Inflammatory macrophage treated with lipopolysaccharide for 1 hour (primary cell): ENCODE results near the gene BORCS5.
A peak's percentile ranks its signal among the peaks of the same experiment; 100 is the strongest.
"Not testable (repeated sequence)": the region's sequence is repeated elsewhere in the genome, so short reads cannot be mapped to it uniquely, and the experiment has no call there.

Experiments
- DNase-seq, 2 donors: peaks; one replicate each; pipeline ENCODE4 v3.0.0-alpha.2; 2020 to 2022

Gene BORCS5

DNA sequence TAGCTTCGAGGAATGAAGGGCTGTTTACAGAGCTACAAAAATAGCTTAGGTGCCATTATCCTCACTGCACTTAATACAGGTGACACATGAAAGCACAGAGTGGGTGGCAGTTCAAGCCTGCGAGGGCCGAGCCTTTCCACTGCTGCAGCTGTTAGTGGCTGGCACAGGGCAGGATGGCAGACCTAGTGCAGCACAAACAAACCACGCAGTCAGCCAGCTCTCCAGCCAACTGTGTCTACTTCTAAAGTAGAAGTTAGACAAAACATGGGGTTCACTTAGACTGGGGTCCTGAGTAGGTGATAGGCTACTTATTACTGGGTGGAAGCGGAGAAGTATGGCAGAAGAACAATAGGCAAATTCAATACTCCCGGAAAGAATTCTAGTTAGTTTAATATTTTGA is 110.4 kb downstream of the BORCS5 start:
- DNase-seq: no peak

DNA sequence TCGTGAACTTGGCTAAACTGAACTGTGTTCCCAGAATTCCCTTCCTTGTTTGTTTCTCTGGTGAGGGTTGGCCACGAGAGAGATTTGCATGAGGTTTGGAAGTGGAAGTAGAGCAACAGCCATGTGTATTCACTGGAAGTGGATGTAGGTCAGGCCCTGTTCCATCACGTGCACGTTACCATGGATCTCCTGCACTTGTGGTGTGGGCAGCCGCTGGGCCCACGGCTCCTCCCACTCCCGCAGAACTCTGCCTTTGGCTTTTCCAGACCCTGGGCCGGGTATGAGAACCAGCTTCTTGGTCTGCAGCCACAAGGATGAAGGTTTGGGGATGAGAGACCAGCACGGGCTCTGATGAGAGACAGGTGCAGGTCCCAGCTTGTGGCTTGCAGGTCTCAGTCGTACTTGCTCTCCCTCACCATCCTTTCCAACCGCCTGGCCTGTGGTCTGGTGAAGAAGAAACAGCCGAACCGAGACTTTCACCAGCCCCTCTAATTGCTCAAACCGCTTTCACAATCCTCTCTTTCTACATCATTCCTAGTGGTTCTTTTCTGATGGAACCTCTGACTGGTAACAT is 110.9 kb downstream of the BORCS5 start:
- DNase-seq: peak; percentile 51 to 61

DNA sequence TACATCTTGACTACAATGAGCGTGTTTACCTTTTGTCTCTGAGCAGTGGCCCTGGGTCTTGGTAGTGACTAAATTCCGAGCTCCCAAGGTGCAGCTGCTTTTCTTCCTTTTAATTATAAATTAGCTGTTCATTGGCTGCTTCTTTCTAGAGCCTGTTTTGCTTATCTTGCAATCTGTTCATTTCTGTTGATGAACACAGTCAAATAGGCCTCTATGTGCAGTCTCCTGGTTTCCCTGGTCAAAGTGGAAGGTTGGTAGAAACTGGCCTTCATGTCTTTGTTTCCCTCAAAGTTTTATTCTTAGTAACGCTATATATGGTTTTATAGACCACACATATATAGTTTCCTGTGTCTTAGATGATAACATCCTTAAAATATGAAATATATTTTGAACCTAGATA is 111.7 kb downstream of the BORCS5 start:
- DNase-seq: no peak

- no peak for DNase-seq
Observed at GRCh38 chr12:12469386-12469785, 112.5 kb downstream of the BORCS5 start.

DNA sequence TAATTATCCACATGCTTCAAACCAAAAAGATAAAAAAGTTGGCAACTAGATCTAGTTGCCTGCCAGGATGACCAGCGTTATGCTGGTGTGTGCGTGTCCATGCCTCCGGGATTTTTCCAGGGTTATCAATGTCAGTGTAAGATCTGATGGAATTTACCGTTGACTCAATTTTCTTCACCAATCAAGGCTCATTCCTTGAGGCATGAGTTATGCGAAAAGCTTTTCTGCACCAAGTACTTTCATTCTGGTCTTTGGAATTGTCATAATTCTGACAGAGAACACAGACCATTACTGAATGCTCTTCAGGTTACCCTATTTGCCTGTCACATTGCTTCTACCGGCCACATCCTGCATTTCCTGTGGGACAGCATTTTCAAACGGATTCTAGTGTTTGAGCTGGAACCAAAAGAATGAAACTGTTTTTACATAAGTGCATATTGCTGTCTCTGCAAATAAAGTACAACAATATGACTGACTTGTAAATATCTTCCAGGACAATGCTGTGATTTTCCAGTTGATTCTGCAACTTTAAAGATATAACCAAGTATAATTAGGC is 114.0 kb downstream of the BORCS5 start:
- no peak for DNase-seq

- not testable (repeated sequence) for DNase-seq
Observed at GRCh38 chr12:12471982-12472961, 115.4 kb downstream of the BORCS5 start.

DNA sequence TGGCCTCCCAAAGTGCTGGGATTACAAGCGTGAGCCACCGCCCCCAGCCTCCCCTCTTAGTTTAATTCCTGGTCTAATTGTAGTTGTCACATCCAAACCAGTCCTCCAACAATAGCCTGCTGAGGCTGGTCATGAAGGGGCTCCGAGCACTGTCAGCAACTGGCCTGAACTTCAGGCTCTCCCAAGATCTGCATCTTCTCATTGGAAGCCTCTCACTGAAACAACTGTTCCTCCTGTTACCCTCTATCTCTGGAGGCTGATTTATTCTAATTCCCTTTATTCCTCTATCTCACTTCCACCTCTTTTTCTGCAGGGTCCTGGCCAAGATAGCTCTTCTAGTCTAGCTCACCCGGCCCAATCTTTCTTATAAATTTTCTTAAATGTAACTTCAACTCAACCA is 116.3 kb downstream of the BORCS5 start:
- no peak for DNase-seq

- DNase-seq: no peak
Observed at GRCh38 chr12:12474471-12474928, 117.6 kb downstream of the BORCS5 start.

GRCh38 chr12:12474931-12475795 is 118.3 kb downstream of the BORCS5 start:
- DNase-seq: no peak

DNA sequence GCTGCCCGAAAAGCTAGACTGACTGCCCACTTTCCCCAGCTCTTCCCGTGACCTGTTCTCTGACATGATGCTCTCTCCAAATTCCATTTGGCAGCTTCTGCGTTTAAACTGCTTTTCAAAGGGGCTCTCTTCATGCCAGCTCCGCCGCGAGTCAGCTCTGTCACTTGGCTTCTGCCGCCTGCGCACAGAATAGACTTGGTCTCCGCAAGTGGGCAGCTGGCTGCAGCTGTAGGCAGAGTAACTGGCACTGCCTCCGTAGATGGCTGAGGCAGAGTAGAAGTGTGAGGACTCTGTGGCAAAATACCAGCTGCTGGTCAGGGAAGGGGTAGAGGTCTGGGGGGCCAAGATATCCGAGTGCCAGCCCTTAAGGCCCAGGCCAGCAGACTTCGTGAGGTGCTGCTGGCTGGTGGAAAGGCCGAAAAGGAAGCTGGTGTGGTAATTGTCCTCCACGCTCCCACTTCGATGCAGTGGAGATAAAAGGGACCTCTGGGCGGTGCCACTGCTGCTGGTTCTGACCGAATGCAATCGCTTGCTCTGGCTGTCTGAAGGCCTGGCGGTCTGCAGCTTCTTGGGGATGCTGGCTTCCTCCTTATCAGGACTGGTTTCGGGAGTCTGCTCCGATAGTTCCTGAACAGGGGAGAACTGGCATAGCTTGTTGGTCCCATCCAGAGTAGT is 120.1 kb downstream of the BORCS5 start:
- no peak for DNase-seq

DNA sequence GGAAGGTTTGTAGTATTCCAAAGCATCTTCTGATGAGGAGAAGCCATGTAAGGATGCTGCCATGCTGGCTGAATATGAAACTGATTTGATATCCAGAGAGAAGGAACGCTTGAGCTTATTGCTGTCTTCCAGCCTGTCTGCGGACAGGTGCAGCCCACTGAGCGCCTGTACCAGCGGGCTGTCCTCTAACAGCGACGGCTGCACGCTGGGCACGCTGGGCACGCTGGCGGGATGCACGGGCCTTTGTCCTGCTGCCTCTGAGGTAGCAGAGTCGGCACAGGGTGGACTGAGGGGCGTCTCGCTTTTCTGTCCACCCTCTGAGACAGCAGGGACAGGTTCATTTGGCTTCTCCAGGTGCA is 120.6 kb downstream of the BORCS5 start:
- DNase-seq: no peak

DNA sequence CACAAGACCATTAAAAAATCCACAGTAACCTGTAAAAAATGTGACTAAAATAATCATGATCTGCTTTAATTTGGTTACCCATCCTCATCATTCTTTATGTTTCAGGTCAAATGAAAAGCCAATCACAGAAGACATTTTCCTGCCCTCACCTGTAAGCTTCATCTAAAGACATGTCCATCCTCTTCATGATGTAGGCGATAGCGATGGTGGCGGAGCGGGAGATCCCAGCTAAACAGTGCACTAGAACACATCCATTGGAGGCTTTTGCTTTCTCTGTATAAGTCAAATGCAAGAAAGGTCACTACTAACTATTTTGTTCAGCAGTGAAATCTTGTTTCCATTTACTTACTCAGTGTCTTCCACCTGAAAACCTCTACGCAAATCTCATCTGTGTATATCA is 123.2 kb downstream of the BORCS5 start:
- no peak for DNase-seq

DNA sequence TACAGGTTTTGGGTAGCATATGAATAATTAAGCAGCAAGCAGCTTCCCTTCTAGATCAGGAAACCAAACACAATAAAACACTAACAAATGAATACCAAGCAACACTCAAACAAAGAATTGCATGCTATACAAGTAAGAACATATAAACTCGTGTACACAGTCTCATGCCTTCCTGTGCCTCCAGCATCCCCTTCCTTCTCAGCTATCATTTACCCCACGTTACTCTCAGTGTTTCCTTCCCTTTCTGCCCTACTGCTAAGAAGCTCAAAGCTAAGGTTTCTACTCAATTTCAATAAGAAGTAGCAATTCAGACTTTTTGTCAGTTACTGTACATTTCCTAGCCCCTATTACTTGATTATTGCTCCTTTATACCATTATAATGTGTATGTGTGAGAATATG is 124.8 kb downstream of the BORCS5 start:
- no peak for DNase-seq

- DNase-seq: no peak
Observed at GRCh38 chr12:12482150-12482761, 125.4 kb downstream of the BORCS5 start.

DNA sequence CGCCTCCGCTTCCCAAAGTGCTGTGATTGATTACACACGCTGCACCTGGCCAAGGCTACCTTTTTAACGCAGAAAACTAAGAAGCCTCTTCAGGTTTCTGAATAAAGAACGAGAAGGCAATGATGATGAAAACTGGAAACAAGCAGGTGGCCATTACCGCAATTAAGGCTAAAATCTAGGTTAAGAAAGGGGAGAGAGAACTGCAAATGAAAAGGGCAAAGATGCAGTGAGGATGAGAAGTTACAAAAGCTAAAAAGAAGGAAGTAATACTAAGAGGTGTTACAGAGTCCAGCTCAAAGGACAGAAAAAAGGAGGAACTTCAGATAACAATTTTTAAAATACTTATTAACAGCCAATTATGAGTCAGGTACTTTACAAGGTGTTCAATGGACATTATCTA is 126.1 kb downstream of the BORCS5 start:
- DNase-seq: no peak

DNA sequence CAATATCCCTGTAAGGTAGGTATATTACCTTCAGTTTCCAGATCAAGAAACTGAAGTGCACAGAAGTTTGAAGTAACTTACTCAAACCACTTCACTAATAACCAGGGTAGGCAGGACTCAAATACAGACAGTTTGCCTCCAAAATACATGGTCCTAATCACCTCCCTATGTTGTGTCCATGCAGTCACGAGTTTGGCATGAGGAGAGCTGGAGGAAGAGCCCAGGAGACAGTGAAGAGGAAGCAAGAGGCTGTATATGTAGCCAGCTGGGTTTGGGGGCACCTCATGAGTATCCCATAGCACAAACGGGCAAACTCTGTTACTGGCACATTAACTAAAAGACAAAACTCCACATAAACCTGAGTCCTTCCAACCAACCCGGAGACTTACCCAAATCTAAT is 126.6 kb downstream of the BORCS5 start:
- no peak for DNase-seq

GRCh38 chr12:12486661-12487240 is 129.9 kb downstream of the BORCS5 start:
- no peak for DNase-seq

GRCh38 chr12:12487490-12487889 is 130.6 kb downstream of the BORCS5 start:
- DNase-seq: no peak

- no peak for DNase-seq
Observed at GRCh38 chr12:12488296-12488695, 131.4 kb downstream of the BORCS5 start.

- no peak for DNase-seq
Observed at GRCh38 chr12:12488823-12489550, 132.1 kb downstream of the BORCS5 start.

DNA sequence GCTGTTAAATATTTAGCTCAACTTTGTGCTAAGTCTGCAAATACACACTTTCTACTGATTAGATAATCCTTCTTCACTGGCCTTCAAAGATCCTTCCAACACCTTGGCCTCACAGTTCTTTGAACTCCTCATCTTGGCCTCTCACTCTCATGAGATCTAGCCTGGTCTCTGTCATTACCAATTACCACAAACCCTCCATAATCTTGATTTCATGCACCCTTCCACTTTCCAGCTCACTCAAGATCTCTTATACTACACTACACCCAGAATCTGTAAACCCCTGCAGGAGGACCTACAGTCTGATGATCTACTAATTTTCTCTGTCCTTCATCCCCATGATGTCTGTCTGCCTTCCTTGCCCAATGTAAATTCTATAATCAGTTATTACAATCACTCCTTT is 134.7 kb downstream of the BORCS5 start:
- no peak for DNase-seq
